ENCODE measurements around the gene MAPK8IP3. TPM values are rescaled to one million over a fixed set of nuclear protein-coding genes. Genes with fewer than 3 reads are reported as not detected.

Gene MAPK8IP3
- total RNA-seq, 2 donors from 2014 or later: 76.1 to 83.6 TPM

- no peaks in the 10 kb centered on the region for H3K36me3 Mint-ChIP-seq
- peak overlapping the region in 1 of 2 donors; percentile 65 for H3K27ac Mint-ChIP-seq
- no peak for ATAC-seq
- no peaks in the 10 kb centered on the region for H3K9me3 Mint-ChIP-seq
- no peak for DNase-seq (ENCODE audit: low spot score in 2 of 2)
Observed at GRCh38 chr16:1740781-1741490, 34.9 kb downstream of the MAPK8IP3 start.

GRCh38 chr16:1741553-1742165, 35.7 kb downstream of the MAPK8IP3 start:
- Mint-ChIP-seq H3K9me3 (no peaks in the 10 kb centered on the region), H3K27ac (no peak overlapping the region), H3K36me3 (no peaks in the 10 kb centered on the region)
- ATAC-seq: peak in 1 of 2 donors; percentile 16
- DNase-seq (ENCODE audit: low spot score in 2 of 2): no peak

- no peaks in the 10 kb centered on the region for H3K9me3 Mint-ChIP-seq
- H3K27ac Mint-ChIP-seq: no peak overlapping the region
- no peak for DNase-seq (ENCODE audit: low spot score in 2 of 2)
- no peak for ATAC-seq
- no peaks in the 10 kb centered on the region for H3K36me3 Mint-ChIP-seq
Observed at GRCh38 chr16:1743376-1744337, 37.7 kb downstream of the MAPK8IP3 start.

- DNase-seq (ENCODE audit: low spot score in 2 of 2) (no peak), ATAC-seq (no peak)
- Mint-ChIP-seq H3K9me3 (no peaks in the 10 kb centered on the region), H3K36me3 (no peaks in the 10 kb centered on the region), H3K27ac (peak overlapping the region in 1 of 2 donors; percentile 58)
Observed at GRCh38 chr16:1744338-1744840, 38.4 kb downstream of the MAPK8IP3 start.

- ATAC-seq (no peak), DNase-seq (ENCODE audit: low spot score in 2 of 2) (no peak)
- H3K9me3 Mint-ChIP-seq: no peaks in the 10 kb centered on the region
- H3K36me3 Mint-ChIP-seq: no peaks in the 10 kb centered on the region
- H3K27ac Mint-ChIP-seq: peak overlapping the region in 1 of 2 donors; percentile 44
Observed at GRCh38 chr16:1745181-1745899, 39.3 kb downstream of the MAPK8IP3 start.

GRCh38 chr16:1745900-1746692, 40.1 kb downstream of the MAPK8IP3 start:
- no peaks in the 10 kb centered on the region for H3K9me3 Mint-ChIP-seq
- no peak for ATAC-seq
- H3K36me3 Mint-ChIP-seq: no peaks in the 10 kb centered on the region
- no peak for DNase-seq (ENCODE audit: low spot score in 2 of 2)
- peak overlapping the region in 1 of 2 donors; percentile 44 for H3K27ac Mint-ChIP-seq

- ATAC-seq: no peak
- no peaks in the 10 kb centered on the region for H3K36me3 Mint-ChIP-seq
- no peak for DNase-seq (ENCODE audit: low spot score in 2 of 2)
- H3K27ac Mint-ChIP-seq: no peak overlapping the region
- no peaks in the 10 kb centered on the region for H3K9me3 Mint-ChIP-seq
Observed at GRCh38 chr16:1746693-1747195, 40.7 kb downstream of the MAPK8IP3 start.

GRCh38 chr16:1747934-1748333, 41.9 kb downstream of the MAPK8IP3 start:
- no peaks in the 10 kb centered on the region for H3K36me3 Mint-ChIP-seq
- DNase-seq (ENCODE audit: low spot score in 2 of 2): no peak
- H3K27ac Mint-ChIP-seq: no peak overlapping the region
- no peak for ATAC-seq
- H3K9me3 Mint-ChIP-seq: no peaks in the 10 kb centered on the region

- Mint-ChIP-seq H3K9me3 (no peaks in the 10 kb centered on the region), H3K27ac (no peak overlapping the region), H3K36me3 (no peaks in the 10 kb centered on the region)
- ATAC-seq (peak in 1 of 2 donors; percentile 26), DNase-seq (ENCODE audit: low spot score in 2 of 2) (no peak)
Observed at GRCh38 chr16:1749152-1750117, 43.4 kb downstream of the MAPK8IP3 start.

GRCh38 chr16:1751946-1752345, 46.0 kb downstream of the MAPK8IP3 start:
- H3K27ac Mint-ChIP-seq: no peak overlapping the region
- no peak for DNase-seq (ENCODE audit: low spot score in 2 of 2)
- no peaks in the 10 kb centered on the region for H3K9me3 Mint-ChIP-seq
- H3K36me3 Mint-ChIP-seq: no peaks in the 10 kb centered on the region
- no peak for ATAC-seq

GRCh38 chr16:1752853-1753252, 46.9 kb downstream of the MAPK8IP3 start:
- Mint-ChIP-seq H3K36me3 (no peaks in the 10 kb centered on the region), H3K9me3 (no peaks in the 10 kb centered on the region), H3K27ac (no peak overlapping the region)
- DNase-seq (ENCODE audit: low spot score in 2 of 2) (no peak), ATAC-seq (no peak)

- DNase-seq (ENCODE audit: low spot score in 2 of 2): no peak
- H3K27ac Mint-ChIP-seq: no peak overlapping the region
- ATAC-seq: no peak
- no peaks in the 10 kb centered on the region for H3K36me3 Mint-ChIP-seq
- H3K9me3 Mint-ChIP-seq: no peaks in the 10 kb centered on the region
Observed at GRCh38 chr16:1754204-1754603, 48.2 kb downstream of the MAPK8IP3 start.

GRCh38 chr16:1757714-1758461, 51.9 kb downstream of the MAPK8IP3 start:
- DNase-seq (ENCODE audit: low spot score in 2 of 2) (no peak), ATAC-seq (no peak)
- no peaks in the 10 kb centered on the region for H3K9me3 Mint-ChIP-seq
- no peaks in the 10 kb centered on the region for H3K36me3 Mint-ChIP-seq
- H3K27ac Mint-ChIP-seq: peak overlapping the region in 1 of 2 donors; percentile 72

- no peak for ATAC-seq
- no peak for DNase-seq (ENCODE audit: low spot score in 2 of 2)
- H3K9me3 Mint-ChIP-seq: no peaks in the 10 kb centered on the region
- peak overlapping the region in 1 of 2 donors; percentile 70 for H3K27ac Mint-ChIP-seq
- H3K36me3 Mint-ChIP-seq: no peaks in the 10 kb centered on the region
Observed at GRCh38 chr16:1758923-1759322, 52.9 kb downstream of the MAPK8IP3 start.

All from activated naive CD4-positive, alpha-beta T cell treated with anti-CD3 and anti-CD28 coated beads, Interleukin-2, amount 50 U/mL, for 72 hours (primary cell).